Endothelial cell of umbilical vein (primary cell): ENCODE measurements around the gene NAV3.
A peak's percentile ranks its signal among the peaks of the same experiment; 100 is the strongest.

Source experiments
- CTCF ChIP-seq, 2 donors: IDR thresholded peaks; 1 replicate in 1 of 2; 2 replicates in 1 of 2; pipeline ENCODE4 v1.5.1; 2011; ENCODE audit warnings: low read length in 2 of 2, mild to moderate bottlenecking in 2 of 2, moderate library complexity in 2 of 2, control low read depth in 1 of 2, inconsistent platforms in 1 of 2, low read depth in 1 of 2; ENCODE audit not compliant: insufficient read depth in 1 of 2; ENCODE audit errors: extremely low read depth in 1 of 2
- EZH2 ChIP-seq: IDR thresholded peaks from 2 replicates; pipeline ENCODE4 v1.6.1; 2012; ENCODE audit warnings: borderline replicate concordance, low read depth, mild to moderate bottlenecking, moderate library complexity, low read length, inconsistent platforms; ENCODE audit not compliant: severe bottlenecking
- FOS ChIP-seq: IDR thresholded peaks from 2 replicates; pipeline ENCODE4 v1.6.1; 2011; ENCODE audit warnings: mild to moderate bottlenecking, low read length, moderate library complexity, borderline replicate concordance; ENCODE audit not compliant: insufficient read depth
- GATA2 ChIP-seq: IDR thresholded peaks from 2 replicates; pipeline ENCODE4 v1.7.0; 2011; ENCODE audit warnings: low read depth, mild to moderate bottlenecking, moderate library complexity, mixed read lengths, low read length; ENCODE audit not compliant: insufficient read length, insufficient read depth
- JUN ChIP-seq: IDR thresholded peaks from 2 replicates; pipeline ENCODE4 v1.6.1; 2011; ENCODE audit warnings: borderline replicate concordance, low read depth; ENCODE audit not compliant: insufficient read length, insufficient read depth
- MAX ChIP-seq: IDR thresholded peaks from 2 replicates; pipeline ENCODE4 v1.6.1; 2011; ENCODE audit not compliant: insufficient read depth, insufficient read length
- MYC ChIP-seq: IDR thresholded peaks from one replicate; pipeline ENCODE4 v1.6.1; 2011; ENCODE audit warnings: mild to moderate bottlenecking, low read depth, low read length
- POLR2A ChIP-seq: IDR thresholded peaks from 2 replicates; pipeline ENCODE4 v1.6.1; 2012; ENCODE audit warnings: low read depth, mild to moderate bottlenecking, control low read depth, low read length
- POLR2AphosphoS5 ChIP-seq: IDR thresholded peaks from 2 replicates; pipeline ENCODE4 v1.6.1; 2012; ENCODE audit warnings: low read depth, mild to moderate bottlenecking, control low read depth, low read length, moderate library complexity; ENCODE audit not compliant: insufficient read depth

GRCh38 chr12:77932216-77932615, 101.5 kb downstream of the NAV3 start:
- TF ChIP-seq EZH2 (no peak), JUN (no peak), MAX (no peak), CTCF (IDR thresholded peaks at IDR 0.05; ENCODE audit: extremely low read depth in 1 of 2, insufficient read depth in 1 of 2, low read depth in 1 of 2, low read length in 2 of 2) (peak in 1 of 2 donors; percentile 14), POLR2A (no peak), FOS (no peak), POLR2AphosphoS5 (no peak), MYC (no peak), GATA2 (no peak)
